Measurements from ENCODE around the gene RFNG. TPM values are rescaled to one million over a fixed set of nuclear protein-coding genes. Genes with fewer than 3 reads are reported as not detected.

The RFNG gene
- total RNA-seq, 1 donor from 2014 or later, result 13.6 TPM

DNA sequence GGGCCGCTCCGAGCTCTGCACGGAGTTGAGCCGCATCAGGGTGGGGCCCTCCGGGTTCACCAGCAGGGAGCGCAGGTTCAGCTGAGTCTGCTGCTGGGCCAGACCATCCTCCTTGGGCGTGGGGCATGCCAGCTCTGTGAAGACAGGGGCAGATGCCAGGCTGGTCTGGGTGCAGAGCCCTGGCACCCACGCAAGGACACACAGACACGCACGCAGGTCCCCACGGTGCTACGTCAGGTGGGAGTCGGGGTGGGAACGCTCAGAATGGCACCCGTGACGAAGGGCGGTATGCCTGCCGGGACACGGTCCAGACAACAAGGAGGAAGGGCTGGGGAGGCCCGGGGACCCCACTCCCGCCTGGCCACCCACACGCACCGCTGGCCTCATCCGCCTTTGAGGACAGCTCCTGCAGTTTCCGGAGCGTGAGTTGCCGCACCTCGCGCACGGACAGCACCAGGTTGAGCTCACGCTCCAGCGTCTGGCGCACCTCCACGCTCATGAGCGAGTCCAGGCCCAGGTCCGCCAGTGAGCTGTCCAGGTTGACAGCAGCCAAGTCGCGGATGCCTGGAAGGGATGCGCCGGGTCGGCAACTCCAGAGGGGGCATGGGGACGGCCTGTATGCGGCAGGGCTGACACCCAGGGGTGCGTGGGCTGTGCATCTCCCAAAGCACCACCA is 29.3 kb upstream of the RFNG start:
- peaks cover 72% of the 10 kb centered on the region for H4K20me1 ChIP-seq (ENCODE audit: low read depth)
- peaks cover 5% of the 10 kb centered on the region for H3K36me3 Mint-ChIP-seq

GRCh38 chr17:82080048-82080788 is 28.6 kb upstream of the RFNG start:
- Mint-ChIP-seq H3K9me3 (no peaks in the 10 kb centered on the region), H3K4me1 (peaks cover 2% of the 10 kb centered on the region), H3K4me3 (no peak overlapping the region), H3K27ac (no peak overlapping the region), H3K36me3 (peaks cover 5% of the 10 kb centered on the region), H3K27me3 (ENCODE audit: insufficient read depth, low read depth) (peaks cover 2% of the 10 kb centered on the region)
- Histone ChIP-seq H3K4me2 (no peak overlapping the region), H3K27ac (no peak overlapping the region), H3F3A (ENCODE audit: low read depth) (peaks cover 37% of the 10 kb centered on the region), H3K36me3 (no peaks in the 10 kb centered on the region), H3K79me2 (ENCODE audit: low read depth) (no peaks in the 10 kb centered on the region), H3K9me3 (ENCODE audit: low read depth) (no peaks in the 10 kb centered on the region), H3K9ac (no peak overlapping the region), H3K4me3 (no peak overlapping the region), H4K20me1 (ENCODE audit: low read depth) (peaks cover 66% of the 10 kb centered on the region), H3K4me1 (no peaks in the 10 kb centered on the region), H3K27me3 (no peaks in the 10 kb centered on the region), H2AFZ (replicated peaks) (no peak overlapping the region)
- TF ChIP-seq EZH2phosphoT487 (IDR thresholded peaks at IDR 0.05), result no peak
- TF ChIP-seq, protein P1, sequence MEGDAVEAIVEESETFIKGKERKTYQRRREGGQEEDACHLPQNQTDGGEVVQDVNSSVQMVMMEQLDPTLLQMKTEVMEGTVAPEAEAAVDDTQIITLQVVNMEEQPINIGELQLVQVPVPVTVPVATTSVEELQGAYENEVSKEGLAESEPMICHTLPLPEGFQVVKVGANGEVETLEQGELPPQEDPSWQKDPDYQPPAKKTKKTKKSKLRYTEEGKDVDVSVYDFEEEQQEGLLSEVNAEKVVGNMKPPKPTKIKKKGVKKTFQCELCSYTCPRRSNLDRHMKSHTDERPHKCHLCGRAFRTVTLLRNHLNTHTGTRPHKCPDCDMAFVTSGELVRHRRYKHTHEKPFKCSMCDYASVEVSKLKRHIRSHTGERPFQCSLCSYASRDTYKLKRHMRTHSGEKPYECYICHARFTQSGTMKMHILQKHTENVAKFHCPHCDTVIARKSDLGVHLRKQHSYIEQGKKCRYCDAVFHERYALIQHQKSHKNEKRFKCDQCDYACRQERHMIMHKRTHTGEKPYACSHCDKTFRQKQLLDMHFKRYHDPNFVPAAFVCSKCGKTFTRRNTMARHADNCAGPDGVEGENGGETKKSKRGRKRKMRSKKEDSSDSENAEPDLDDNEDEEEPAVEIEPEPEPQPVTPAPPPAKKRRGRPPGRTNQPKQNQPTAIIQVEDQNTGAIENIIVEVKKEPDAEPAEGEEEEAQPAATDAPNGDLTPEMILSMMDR (IDR thresholded peaks at IDR 0.05), result no peak
- no peak for TF ChIP-seq EZH2 (IDR thresholded peaks at IDR 0.05)
- no peak for DNase-seq (ENCODE audit: low spot score)

More for the DNA sequence above, 29.3 kb upstream of the RFNG start:
- no peak overlapping the region for H3K4me2 ChIP-seq
- Mint-ChIP-seq H3K9me3 (no peaks in the 10 kb centered on the region), H3K27me3 (ENCODE audit: insufficient read depth, low read depth) (peaks cover 2% of the 10 kb centered on the region), H3K4me1 (peaks cover 2% of the 10 kb centered on the region), H3K27ac (no peak overlapping the region), H3K4me3 (no peak overlapping the region)
- H3K27ac ChIP-seq, result no peak overlapping the region
- no peaks in the 10 kb centered on the region for H3K4me1 ChIP-seq
- TF ChIP-seq EZH2 (IDR thresholded peaks at IDR 0.05), result no peak
- TF ChIP-seq, protein P1 (IDR thresholded peaks at IDR 0.05), result no peak
- no peak for TF ChIP-seq EZH2phosphoT487 (IDR thresholded peaks at IDR 0.05)
- DNase-seq (ENCODE audit: low spot score), result no peak
- no peaks in the 10 kb centered on the region for H3K36me3 ChIP-seq
- no peaks in the 10 kb centered on the region for H3K9me3 ChIP-seq (ENCODE audit: low read depth)
- no peak overlapping the region for H3K9ac ChIP-seq
- H3K79me2 ChIP-seq (ENCODE audit: low read depth), result no peaks in the 10 kb centered on the region
- no peak overlapping the region for H3K4me3 ChIP-seq
- H3K27me3 ChIP-seq, result no peaks in the 10 kb centered on the region
- peaks cover 33% of the 10 kb centered on the region for H3F3A ChIP-seq (ENCODE audit: low read depth)
- H2AFZ ChIP-seq (replicated peaks), result no peak overlapping the region

DNA sequence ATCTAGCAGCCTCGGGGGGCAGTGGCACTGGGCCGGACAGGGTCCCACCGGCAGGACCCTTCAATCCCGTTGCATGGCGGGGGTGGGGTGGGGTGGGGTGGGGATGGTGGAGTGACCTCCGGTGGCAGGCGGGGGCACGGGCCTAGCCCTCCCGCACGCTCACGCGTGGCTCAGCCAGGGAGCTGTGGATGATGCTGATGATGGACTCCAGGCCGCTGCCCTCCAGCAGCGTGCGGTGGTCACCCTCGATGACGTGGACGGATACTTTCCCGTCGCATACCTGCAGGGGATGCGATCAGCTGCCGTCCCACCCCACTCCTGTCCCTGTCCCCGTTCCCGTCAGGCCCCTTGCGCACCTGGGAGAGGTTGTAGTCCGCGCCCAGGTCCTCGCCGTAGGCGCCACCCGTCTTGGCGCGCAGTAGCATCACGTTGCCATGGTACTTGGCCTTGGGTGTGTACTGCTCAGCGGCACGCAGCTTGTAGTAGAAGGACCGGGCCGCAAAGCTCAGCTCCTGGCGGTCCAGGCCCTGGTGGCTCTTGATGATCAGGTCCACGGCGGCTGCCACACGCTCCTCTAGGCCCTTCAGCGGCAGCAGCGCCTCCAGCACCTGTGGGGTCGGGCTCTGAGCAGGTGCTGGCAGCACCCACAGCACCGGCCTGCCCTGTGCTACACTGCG is 27.5 kb upstream of the RFNG start:
- H3K27me3 Mint-ChIP-seq (ENCODE audit: insufficient read depth, low read depth), result peaks cover 2% of the 10 kb centered on the region

More for the DNA sequence above, 27.5 kb upstream of the RFNG start:
- Histone ChIP-seq H3K4me2 (no peak overlapping the region), H3K36me3 (no peaks in the 10 kb centered on the region), H3K27me3 (peaks cover 5% of the 10 kb centered on the region), H3K4me3 (no peak overlapping the region), H3K4me1 (no peaks in the 10 kb centered on the region), H3K27ac (no peak overlapping the region), H2AFZ (replicated peaks) (no peak overlapping the region), H3K9me3 (ENCODE audit: low read depth) (no peaks in the 10 kb centered on the region), H3K79me2 (ENCODE audit: low read depth) (no peaks in the 10 kb centered on the region), H4K20me1 (ENCODE audit: low read depth) (peaks cover 55% of the 10 kb centered on the region), H3F3A (ENCODE audit: low read depth) (peaks cover 37% of the 10 kb centered on the region), H3K9ac (no peak overlapping the region)
- no peak overlapping the region for H3K4me3 Mint-ChIP-seq
- no peak overlapping the region for H3K27ac Mint-ChIP-seq
- no peak for DNase-seq (ENCODE audit: low spot score)
- no peak for TF ChIP-seq EZH2phosphoT487 (IDR thresholded peaks at IDR 0.05)
- TF ChIP-seq, protein P1 (IDR thresholded peaks at IDR 0.05), result no peak
- no peak for TF ChIP-seq EZH2 (IDR thresholded peaks at IDR 0.05)
- peaks cover 5% of the 10 kb centered on the region for H3K36me3 Mint-ChIP-seq
- no peaks in the 10 kb centered on the region for H3K9me3 Mint-ChIP-seq
- H3K4me1 Mint-ChIP-seq, result peaks cover 2% of the 10 kb centered on the region

Data from neural progenitor cell (in vitro differentiated cells).